Diencephalon (tissue), 1 donor: ENCODE data around the gene GOLGA8G. TPM values are rescaled to one million over a fixed set of nuclear protein-coding genes. Genes with fewer than 3 reads are reported as not detected.

Experiments
- small RNA-seq: library from RNA; depleted of rRNA; stranded (forward); fragments of <200 nt; gene quantifications from one replicate; pipeline ENCODE3, GENCODE V24; 2014
- total RNA-seq: library from RNA; depleted of rRNA; stranded (reverse); fragments of >200 nt; gene quantifications from one replicate; pipeline ENCODE4 v1.2.3, GENCODE V29; 2014

GOLGA8G gene, protein sequence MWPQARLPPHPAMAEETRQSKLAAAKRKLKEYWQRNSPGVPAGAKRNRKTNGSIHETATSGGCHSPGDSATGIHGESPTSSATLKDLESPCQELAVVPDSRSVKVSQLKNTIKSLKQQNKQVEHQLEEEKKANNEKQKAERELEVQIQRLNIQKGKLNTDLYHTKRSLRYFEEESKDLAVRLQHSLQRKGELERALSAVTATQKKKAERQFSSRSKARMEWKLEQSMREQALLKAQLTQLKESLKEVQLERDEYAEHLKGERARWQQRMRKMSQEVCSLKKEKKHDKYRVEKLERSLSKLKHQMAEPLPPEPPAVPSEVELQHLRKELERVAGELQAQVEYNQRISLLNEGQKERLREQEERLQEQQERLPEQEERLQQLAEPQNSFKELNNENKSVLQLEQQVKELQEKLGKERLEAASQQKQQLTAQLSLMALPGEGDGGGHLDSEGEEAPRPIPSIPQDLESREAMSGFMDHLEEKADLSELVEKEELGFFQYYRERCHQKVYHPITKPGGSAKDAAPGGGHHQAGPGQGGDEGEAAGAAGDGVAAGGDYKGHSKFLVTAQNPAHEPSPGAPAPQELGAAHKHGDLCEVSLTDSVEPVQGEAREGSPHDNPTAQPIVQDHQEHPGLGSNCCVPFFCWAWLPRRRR
- total RNA-seq, result not detected

DNA sequence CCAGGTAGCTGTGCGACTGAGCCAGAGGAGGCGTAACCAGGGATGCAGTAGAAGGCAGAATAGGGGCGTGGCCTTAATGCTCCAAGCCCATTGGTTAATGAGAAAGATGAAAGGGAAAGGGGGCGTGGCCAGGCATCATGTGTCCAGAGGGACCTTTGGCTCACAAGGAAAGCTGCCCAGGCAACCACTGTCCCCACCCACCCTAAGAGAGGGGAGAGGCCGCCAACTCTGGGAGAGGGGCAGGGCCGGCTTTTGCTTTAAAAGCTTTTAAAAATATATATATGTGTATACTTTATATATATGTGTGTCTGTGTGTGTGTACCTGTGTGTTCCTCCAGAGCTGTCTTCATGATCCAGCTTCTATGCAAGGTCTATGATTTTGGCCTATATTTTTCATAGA, at the start of gene GOLGA8G:
Gene GOLGA8G, minus strand, starts transcription at position 18 of the 400 bp plus-strand sequence. CDS start 62 bp downstream, outside the sequence.

GRCh38 chr15:28553268-28553667, 20.5 kb upstream of the GOLGA8G start, which contains the start of gene GOLGA6L25:
Gene GOLGA6L25 (plus strand): TSS chr15:28553568. CDS start chr15:28553629, 61 bp downstream.

Small RNA genes lying within 50 kb of the gene (small RNA-seq; reads per million reads assigned to genes)
- gene AC138749.2 (not detected), gene AC138749.4 (not detected), gene AC138749.5 (not detected), gene MIR4509-3 (not detected), gene RF00017 (not detected)

Other genes with a start within 250 kb of the GOLGA8G start
- 95.7 TPM for gene HERC2, start 210.8 kb downstream of the GOLGA8G start, total RNA-seq
- gene GOLGA6L24, start 174.9 kb downstream of the GOLGA8G start, total RNA-seq, result not detected
- gene GOLGA8F, start 154.3 kb downstream of the GOLGA8G start, total RNA-seq, result not detected
- gene GOLGA6L25, start 20.6 kb upstream of the GOLGA8G start, total RNA-seq, result not detected
- not detected for gene GOLGA8M, start 179.4 kb upstream of the GOLGA8G start, total RNA-seq